HG02759 (cell line): ENCODE measurements around the gene CNN3.
"Not testable (repeated sequence)": the region's sequence is repeated elsewhere in the genome, so short reads cannot be mapped to it uniquely, and the experiment has no call there.

ENCODE experiments used
- ATAC-seq: cut with Tn5 transposase; IDR thresholded peaks from one replicate; pipeline ENCODE4 v1.9.1; 2021; ENCODE audit warnings: mild to moderate bottlenecking, moderate library complexity; ENCODE audit not compliant: unreplicated experiment

CNN3 gene

DNA sequence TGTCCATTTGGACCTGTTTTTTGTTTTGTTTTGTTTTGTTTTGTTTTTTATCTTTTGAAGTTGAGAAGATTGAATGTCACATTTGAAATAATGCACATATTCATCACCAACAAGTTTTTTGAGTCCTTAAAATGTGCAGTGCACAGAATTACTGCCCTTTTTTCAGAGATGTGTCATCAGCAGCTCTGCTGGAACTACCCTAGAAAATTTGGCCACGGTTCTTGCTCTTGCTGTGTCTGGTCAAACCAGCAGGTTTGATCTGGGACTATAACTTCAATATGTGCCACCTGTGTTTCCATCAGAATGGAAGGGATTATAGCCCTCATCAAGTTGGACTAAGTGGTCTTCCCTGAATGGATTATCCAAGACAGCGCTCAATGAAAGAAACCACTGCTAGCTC, 24.1 kb upstream of the CNN3 start:
- ATAC-seq, result no peak

DNA sequence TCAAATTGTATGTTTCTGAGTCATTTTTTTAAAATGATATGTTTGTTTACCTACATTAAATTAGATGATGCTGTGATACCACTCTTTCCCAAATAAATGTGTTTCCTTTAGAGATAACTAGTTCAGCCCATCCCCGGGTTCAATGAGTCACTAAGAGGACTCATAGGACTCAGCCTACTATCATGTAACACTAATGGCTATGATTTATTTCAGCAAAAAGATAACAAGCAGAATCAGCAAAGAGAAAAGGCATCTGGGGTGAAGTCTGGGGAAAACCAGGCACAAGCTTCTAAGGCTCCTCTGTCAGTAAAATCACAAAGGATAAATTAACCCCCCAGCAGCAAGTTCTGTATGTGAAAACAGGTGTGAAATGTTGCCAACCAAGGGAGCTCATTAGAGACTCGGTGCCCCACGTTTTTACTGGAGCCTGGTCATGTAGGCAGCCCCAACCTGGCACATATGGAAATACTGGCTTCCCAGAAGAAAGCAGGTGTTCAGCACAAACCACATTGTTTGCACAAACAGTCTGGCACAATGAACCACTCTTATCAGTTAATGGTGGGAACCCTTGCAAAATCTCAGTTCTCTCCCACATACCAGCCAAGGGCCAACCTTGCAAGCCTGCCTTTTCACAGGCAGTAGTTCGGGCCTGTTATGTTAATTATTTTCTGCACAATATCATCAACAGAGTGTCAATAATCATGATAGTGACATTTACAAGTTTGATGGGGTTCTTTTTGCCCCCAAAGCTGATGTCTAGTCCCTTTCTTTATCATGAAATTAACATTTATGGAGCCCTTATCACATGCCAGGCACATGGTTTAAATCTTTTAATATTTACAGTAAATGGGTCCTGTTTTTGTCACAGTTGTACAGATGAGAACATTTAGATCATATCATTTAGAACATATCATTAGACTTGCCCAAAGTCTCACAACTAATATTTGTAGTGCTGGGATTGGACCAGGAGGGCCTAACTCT, 23.1 kb upstream of the CNN3 start:
- ATAC-seq, result no peak

DNA sequence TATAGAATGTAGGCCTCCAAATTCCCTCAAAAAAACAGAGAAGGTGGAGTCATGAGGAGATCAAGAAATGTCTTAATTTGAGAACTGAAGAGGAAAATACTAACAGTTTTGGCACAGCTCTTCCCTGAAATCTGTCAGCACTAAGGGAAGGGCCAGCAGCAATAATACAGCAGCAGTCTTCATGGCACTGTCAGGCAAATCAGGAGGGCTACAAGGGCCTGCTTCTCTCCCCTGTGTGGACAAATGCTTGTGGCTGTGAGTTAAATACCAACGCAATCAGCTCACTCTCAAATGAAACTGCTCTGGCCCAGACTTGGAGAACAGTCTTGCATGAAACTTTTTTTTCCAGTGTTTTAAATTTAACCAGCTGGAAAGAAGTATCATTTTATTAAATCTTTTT, 20.5 kb upstream of the CNN3 start:
- ATAC-seq, result no peak

DNA sequence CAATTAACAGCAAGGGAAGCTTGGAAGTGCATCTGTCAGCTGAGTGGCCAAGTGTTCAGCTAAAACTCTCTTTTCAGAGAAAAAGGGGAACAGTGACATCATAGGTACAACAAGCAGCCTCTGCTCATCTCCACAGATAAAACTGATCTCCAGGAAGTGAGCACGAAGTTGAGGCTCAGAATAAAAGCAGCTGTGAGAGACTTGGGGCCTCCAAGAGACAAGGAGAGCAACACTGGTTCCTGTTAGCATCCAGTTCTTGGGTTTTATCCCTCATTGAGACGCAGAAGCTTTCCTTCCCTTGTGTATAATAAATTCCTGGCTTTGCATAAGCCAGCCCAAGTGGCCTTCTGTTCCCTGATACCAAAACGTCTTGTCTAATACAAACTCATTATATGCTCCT, 20.0 kb upstream of the CNN3 start:
- no peak for ATAC-seq

DNA sequence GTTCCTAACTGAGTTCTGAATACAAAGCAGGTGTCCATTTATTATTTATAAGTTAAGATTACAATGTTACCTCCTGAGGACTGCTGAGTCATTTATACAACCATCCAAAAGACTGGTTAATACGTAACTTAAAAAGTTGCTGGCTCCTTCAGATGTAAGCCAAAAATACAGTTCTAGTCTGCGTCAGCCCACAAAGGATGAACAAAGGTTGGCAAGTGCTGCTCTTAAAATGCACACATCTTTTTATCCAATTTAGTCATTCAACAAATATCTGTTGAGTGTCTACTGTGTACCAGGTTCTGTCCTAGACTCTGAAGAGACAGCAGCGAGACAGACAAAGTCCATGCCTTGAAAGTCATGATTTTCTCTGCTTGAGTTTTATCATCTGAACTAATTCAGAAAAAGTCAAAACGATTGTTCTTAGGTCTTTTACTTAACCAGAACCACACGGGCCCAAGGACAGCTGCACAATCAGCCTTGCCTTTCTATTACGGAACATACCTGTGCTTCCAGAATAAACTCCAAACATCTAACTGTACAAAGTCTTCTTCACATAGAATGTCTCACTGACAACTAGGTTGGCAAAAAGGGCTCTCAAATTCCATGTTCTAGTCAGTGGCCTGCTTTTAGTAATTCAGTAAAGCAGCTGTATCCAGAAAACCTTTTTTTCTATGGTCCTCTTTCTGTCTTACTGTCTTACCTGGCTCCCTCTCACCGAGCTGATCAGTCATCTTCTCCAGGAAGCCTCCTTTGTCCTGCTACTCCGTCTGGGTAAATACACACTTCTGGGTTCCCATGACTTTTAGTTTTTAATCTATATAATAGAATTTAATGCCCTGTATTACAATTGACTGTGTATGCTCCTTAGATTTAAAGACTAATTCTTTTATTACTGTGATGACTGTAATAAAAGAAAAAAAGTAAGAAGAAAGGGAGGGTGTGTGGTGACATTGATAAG, 15.5 kb upstream of the CNN3 start:
- ATAC-seq, result no peak

DNA sequence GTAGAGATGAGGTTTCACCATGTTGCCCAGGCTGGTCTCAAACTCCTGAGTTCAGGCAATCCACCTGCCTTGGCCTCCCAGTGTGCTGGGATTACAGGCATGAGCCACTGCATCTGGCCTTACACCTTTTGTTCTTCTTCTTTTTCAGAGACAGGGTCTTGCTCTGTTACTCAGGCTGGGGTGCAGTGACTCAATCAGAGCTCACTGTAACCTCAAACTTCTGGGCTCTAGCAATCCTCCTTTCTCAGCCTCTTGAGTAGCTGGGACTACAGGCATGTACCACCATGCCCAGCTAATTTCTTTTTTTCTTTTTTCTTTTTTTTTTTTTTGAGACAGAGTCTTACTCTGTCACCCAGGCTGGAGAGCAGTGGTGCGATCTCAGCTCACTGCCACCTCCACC, 14.6 kb upstream of the CNN3 start:
- not testable (repeated sequence) for ATAC-seq

DNA sequence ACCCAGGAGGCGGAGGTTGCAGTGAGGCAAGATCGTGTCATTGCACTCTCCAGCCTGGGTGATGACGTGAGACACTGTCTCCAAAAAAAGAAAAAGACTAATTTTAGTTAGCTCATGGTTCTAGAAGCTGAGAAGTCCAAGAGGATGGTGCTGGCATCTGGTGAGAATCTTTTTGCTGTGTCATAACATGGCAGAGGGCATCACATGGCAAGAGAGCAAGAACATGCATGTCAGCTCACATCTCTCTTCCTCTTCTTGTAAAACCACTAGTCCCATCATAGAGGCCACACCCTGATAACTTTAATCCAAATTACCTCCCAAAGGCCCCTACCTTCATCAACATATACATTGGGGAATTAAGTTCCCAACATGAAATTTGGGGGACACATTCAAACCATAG, 13.8 kb upstream of the CNN3 start:
- ATAC-seq, result no peak

DNA sequence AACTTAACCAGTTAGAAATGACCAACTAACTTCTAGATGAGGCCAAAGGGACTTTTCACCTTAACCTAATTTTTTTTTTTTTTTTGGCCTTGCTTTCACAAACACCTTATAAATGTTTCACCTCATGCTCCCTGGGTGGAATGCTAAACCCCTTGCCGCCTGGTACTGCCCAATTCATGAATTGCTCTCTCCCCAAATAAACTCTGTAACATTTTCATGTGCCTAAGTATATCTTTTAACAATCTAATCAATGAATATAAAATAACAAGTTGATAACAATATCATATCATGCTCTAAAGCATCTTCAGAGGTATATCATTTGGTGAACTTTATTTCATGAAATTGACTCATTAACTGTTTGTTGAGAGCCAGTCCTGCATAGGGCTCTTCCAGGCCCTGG, 10.9 kb upstream of the CNN3 start:
- ATAC-seq, result no peak

DNA sequence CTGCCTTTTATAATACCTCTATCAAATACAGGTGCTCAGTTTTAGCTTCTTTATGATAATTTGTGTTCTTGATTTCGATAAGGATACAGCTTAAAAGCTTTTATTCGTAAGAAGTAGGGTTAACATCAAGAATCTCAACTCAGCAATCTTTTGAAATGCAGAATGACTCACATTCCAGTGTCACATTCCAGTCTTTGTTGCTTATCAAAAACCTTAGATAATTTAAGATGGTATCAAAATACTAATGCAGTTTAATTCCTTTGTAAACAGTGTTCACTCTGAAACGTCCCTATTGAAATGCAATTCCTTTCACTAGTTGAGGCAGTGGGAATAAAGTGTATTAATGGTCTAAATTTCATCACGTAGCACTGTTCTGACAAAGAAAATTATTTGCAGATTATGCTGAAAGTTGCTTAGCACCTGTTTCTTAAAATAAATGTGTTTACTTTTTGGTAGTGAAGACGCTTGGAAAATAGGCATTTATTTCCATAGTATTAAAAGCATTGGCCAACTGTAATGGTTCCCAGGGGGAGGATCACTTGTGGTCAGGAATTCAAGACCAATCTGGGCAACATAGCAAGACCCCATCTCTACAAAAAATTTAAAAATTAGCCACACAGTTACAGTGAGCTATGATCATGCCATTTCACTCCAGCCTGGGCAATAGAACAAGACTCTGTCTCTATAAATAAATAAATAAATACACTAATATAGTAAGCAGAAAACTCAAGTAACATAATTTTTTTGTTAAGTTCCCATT, 10.1 kb upstream of the CNN3 start:
- no peak for ATAC-seq

DNA sequence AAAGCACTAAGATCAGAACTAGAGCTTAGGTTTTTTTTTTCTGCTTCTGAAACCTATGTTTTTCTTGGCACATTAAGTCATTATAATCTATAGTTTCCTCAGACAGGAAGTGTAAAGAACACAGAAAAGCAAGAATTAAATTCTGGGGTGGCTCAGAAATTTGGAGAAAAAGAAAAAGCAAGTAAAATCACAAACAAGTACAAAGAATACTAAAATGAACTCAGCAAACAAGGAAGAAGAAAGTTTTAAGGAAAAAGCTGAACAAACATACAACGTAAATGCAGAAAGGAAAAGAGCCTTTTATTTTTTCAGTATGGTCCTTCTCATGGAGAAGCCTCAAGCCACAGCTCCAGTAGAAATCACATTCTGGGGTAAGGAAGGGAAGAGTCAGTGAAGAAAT, 8.6 kb upstream of the CNN3 start:
- ATAC-seq, result no peak

DNA sequence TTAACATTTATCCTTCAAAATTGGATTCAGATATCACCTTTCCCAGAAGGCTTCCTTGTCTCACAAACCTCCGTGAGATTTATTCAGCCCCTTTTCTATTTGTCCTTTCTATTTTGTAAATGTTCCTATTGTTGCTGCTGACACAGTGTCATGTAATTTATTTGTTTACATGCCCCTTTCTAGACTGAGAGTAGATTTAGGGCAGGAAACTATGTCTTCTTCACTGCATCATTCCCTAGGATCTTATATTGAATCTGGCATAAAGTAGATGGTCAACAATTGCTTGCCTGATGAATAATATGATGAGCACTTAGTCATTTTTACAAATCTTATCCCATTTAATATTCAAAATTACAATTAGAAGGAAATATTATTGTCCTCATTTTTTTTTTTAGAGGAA, 8.1 kb upstream of the CNN3 start:
- no peak for ATAC-seq

DNA sequence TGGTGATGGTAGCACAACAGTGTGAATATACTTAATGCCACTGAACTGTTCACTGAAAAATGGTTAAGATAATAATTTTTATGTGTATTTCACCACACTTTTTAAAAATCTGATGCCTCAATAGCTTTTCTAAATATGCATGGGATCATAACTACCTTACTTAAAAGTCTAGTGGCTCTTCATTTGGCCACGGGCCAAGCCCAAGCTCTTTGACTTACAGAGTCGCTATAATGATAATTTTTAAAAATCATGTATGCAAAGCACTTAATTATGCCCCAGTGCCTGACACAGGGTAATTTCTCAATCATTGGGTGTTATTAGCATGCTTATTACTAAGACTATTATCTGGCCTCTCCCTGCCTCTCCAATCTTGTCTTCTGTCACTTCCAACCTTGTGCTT, 7.6 kb upstream of the CNN3 start:
- no peak for ATAC-seq

DNA sequence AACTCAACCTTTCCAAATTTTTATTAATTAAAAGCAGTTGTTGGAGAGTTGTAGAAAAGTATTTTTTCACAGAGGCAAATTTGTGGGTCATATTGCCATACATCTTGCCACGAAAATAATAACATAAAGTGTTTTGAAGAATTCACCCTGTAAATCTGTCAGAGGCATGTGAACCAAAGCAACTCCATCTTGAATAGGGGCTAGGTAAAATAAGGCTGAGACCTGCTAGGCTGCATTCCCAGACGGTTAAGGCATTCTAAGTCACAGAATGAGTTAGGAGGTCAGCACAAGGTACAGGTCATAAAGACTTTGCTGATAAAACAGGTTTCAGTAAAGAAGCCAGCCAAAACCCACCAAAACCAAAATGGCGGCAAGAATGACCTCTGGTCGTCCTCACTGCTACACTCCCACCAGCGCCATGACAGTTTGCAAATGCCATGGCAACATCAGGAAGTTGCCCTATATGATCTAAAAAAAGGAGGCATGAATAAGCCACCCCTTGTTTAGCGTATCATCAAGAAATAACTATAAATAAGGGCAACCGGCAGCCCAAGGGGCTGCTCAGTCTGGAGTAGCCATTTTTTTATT, 4.4 kb upstream of the CNN3 start:
- ATAC-seq, result no peak

DNA sequence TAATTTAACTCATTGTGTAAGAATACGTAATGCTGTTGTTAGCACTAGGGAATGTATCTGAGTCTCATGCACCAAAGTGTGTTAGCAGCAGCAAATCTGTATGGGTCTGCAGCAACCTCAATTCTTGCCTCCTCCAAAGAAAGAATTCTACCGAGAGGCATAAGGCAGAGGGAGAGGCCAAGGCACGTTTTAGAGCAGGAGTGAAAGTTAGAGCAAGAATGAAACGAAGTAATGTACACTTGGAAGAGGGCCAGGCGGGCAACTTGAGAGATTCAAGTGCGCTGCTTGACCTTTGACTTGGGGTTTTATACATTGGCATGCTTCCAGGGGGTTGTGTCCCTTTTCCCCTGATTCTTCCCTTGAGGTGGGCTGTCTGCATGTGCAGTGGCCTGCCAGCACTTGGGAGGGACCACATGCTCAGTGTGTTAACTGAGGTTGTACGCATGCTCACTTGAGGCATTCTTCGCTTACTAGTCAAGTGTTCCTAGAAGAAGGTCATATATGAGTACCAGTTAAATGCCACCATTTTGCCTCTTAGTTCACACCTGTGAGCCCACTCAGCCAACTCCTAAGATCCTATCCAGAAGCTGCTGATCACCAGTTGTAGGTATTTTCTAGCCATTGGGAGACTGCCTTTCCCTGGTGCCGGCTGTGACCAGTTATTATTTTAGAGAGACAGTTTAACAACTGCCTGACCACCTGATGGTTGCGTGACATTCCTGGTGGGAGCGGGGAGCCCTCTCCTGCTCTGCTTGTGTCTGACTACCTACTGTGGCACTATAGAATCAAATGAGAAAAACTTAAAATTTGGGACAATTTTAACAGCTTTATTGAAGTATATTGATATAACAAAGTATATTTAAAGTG, 2.7 kb upstream of the CNN3 start:
- ATAC-seq, result no peak

DNA sequence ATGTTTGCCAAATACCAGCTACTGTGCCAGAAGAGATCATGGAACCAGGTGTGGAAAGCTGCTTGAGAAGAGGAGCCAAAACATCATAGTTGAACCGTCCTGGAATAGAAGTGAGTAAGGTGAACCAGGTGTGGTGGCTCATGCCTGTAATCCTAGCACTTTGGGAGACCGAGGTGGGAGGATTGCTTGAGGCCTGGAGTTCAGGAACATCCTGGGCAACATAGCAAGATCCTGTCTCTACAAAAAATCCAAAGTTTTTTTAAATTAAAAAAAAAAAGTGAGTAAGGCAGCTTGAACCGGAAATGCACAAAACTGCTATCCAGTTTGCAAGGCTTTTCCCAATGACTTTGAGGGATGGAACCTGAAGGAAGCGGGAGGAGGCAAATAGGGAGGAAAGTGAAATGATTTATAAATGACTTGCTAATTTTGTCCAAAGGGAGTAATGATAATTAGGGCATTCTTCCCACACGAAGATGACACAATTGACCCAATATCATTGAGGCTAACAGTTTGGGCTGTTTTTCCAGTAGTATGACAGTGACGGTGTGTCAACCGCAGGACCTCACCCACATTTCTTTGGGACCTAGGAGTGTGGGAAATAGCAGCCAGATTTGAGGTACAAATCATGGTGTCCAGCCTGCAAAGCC, 1.5 kb upstream of the CNN3 start:
- no peak for ATAC-seq

DNA sequence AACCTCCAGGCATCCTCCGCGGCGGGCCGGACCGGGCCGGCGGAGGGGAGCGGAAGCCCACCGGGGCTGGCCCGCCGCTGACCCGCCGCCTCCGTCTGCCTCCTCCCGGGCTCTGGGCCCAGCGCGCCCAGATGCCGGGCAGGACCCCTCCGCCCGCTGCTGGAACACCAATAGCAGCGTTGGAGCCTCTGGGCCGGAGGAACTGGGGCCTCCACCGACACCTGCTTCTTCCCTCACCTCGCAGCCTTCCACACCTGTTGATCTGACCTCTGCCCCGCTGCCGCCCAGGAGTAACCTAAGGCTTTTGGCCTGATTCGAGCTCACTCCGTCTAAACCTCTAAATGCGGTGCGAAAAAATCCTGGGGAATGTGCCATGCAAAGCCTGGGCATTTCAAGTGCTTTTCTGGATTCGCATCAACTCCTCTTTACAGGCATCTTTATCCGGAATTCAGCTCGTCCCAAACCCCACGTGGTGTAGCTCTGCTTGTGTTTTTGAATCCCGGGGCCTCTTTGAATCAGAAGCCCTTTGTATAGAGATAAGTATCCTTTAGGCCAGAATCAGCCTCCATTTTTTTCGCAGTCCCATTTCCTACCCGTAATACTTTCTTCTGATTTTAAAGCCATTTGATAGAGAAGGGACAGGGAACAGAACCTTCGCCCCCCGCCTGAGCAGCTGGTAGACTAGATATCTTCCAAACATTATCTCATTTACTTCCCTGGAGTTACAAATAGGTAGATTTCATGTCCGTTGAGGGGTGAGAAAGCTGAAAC, 680 bp upstream of the CNN3 start:
- ATAC-seq, result no peak

DNA sequence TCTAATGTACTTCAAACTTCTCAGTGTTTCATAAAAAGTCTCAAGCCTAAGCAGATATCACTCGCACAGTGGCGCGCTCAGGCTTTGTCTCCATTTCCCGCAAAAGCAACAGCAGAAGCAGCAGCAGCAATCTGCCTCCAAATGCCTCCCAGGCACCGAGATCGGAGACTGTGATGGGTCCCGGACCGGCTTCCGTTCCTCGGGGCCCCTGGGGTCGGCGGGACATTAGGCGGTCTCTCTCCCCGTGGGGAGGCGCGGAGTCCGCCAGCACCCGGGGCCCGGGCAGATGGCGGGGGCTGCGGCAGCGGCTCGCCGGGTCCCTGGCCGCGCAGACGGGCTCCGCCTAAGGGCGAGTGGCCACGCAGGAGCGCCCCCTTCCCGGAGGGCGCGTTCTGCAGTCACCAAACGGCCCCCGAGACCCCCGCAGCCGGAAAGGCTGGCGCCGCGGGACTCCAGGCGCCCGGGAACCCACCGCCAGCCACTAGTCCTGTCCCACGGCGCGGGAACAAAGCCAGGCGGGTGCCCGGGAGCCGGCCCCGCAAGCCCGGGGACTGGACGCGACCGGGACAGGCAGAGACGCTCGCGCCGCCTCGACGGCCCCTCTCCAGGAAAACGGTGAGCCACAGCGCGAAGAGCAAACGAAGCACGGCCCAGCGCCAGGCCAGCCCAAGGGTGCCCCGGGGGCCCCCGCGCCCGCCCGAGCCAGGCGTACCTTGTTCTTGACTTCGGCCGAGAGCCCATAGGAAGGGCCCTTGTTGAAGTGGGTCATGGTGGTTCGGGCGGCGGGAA, 590 bp downstream of the CNN3 start:
- ATAC-seq, result peak; percentile 27
